ENCODE results near the gene IFT20. TPM values are rescaled to one million over a fixed set of nuclear protein-coding genes. Genes with fewer than 3 reads are reported as not detected.

Gene IFT20
- total RNA-seq, 2 experiments from 2014 or later, result 17.9 to 18.1 TPM

- H3K36me3 Mint-ChIP-seq (ENCODE audit: low read depth), result peaks cover 14% of the 10 kb centered on the region
- peak; percentile 97 for DNase-seq
- CTCF ChIA-PET, result interaction anchor here (1.0 to 2.3 kb wide), 7 partner anchors 11 to 192 kb away, joined by 3 to 6 read pairs (median 4); partner anchors contain the start of genes IFT20 and TNFAIP1
- peak within 1 kb of the TSS; percentile 94 for H3K4me3 Mint-ChIP-seq
- H3K9me3 Mint-ChIP-seq, result no peaks in the 10 kb centered on the region
- peak within 1 kb of the TSS; percentile 74 for H3K27ac Mint-ChIP-seq
- H3K27me3 Mint-ChIP-seq (ENCODE audit: low read depth), result no peaks in the 10 kb centered on the region
- intact Hi-C loops (cut with micrococcal nuclease), result loop anchor here (1.0 to 5.0 kb wide), 7 partner anchors 14 to 242 kb away; partner anchors contain the start of genes IFT20, SARM1, SLC46A1 and SPAG5
- peaks cover 33% of the 10 kb centered on the region for H3K4me1 Mint-ChIP-seq (ENCODE audit: low read depth)
These were observed 22.0 kb upstream of the IFT20 start, which contains the start of gene POLDIP2 for GRCh38 chr17:28357061-28357900. TSS of gene POLDIP2 (minus strand) at chr17:28357527. CDS start at chr17:28357448, 79 bp downstream.

- Mint-ChIP-seq H3K27me3 (ENCODE audit: low read depth) (no peaks in the 10 kb centered on the region), H3K4me3 (no peak overlapping the region), H3K4me1 (ENCODE audit: low read depth) (peaks cover 5% of the 10 kb centered on the region), H3K36me3 (ENCODE audit: low read depth) (peaks cover 34% of the 10 kb centered on the region), H3K9me3 (no peaks in the 10 kb centered on the region), H3K27ac (no peak overlapping the region)
- no peak for DNase-seq
- intact Hi-C loops (cut with micrococcal nuclease), result no loop called here
- CTCF ChIA-PET, result interaction anchor here (0.7 kb wide), 1 partner anchor 24 kb away, joined by 3 read pairs; no protein-coding TSS in a partner anchor
These were observed 15.0 kb upstream of the IFT20 start for GRCh38 chr17:28350271-28350670.

- no peaks in the 10 kb centered on the region for H3K9me3 Mint-ChIP-seq
- no peak overlapping the region for H3K27ac Mint-ChIP-seq
- H3K4me3 Mint-ChIP-seq, result no peak overlapping the region
- no peaks in the 10 kb centered on the region for H3K27me3 Mint-ChIP-seq (ENCODE audit: low read depth)
- intact Hi-C loops (cut with micrococcal nuclease), result no loop called here
- peaks cover 27% of the 10 kb centered on the region for H3K36me3 Mint-ChIP-seq (ENCODE audit: low read depth)
- CTCF ChIA-PET, result no interaction called here
- DNase-seq, result no peak
- H3K4me1 Mint-ChIP-seq (ENCODE audit: low read depth), result no peaks in the 10 kb centered on the region
These were observed 13.7 kb upstream of the IFT20 start for GRCh38 chr17:28348979-28349378.

GRCh38 chr17:28347261-28347891 lies 12.1 kb upstream of the IFT20 start:
- H3K4me3 Mint-ChIP-seq, result no peak overlapping the region
- CTCF ChIA-PET, result interaction anchor here (1.3 kb wide), 1 partner anchor 10 kb away, joined by 5 read pairs; the partner anchor contains the start of gene POLDIP2
- no peaks in the 10 kb centered on the region for H3K9me3 Mint-ChIP-seq
- DNase-seq, result no peak
- intact Hi-C loops (cut with micrococcal nuclease), result no loop called here
- H3K27ac Mint-ChIP-seq, result no peak overlapping the region
- peaks cover 29% of the 10 kb centered on the region for H3K36me3 Mint-ChIP-seq (ENCODE audit: low read depth)
- H3K27me3 Mint-ChIP-seq (ENCODE audit: low read depth), result no peaks in the 10 kb centered on the region
- H3K4me1 Mint-ChIP-seq (ENCODE audit: low read depth), result peaks cover 2% of the 10 kb centered on the region

DNA sequence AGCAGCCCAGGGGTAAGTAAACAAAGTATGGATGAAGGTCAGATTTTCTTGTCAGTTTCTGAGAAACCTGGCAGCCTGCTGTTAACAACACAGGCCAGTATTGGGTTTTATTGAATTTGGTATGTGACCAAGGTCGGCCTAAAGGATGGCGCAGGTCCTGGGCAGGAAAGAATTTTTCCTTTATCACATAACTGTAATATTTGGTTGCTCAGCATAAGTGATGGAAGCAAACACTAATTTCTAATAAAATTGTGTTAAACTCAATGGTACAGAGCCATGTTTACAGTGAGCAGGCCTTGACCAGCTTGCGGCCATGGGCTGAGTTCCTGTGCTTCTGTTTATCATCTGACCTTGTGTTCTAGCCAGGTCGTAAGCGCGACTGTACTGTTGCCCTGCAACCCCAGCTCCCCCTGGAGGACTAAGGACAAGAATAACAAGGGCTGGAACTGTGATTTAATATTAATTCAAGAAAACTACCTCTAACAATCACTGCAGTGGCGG lies 11.5 kb upstream of the IFT20 start:
- CTCF ChIA-PET, result interaction anchor here (1.3 kb wide), 1 partner anchor 10 kb away, joined by 5 read pairs; the partner anchor contains the start of gene POLDIP2
- intact Hi-C loops (cut with micrococcal nuclease), result no loop called here
- peaks cover 2% of the 10 kb centered on the region for H3K4me1 Mint-ChIP-seq (ENCODE audit: low read depth)
- H3K36me3 Mint-ChIP-seq (ENCODE audit: low read depth), result peaks cover 31% of the 10 kb centered on the region
- DNase-seq, result no peak
- H3K27ac Mint-ChIP-seq, result no peak overlapping the region
- H3K9me3 Mint-ChIP-seq, result no peaks in the 10 kb centered on the region
- no peaks in the 10 kb centered on the region for H3K27me3 Mint-ChIP-seq (ENCODE audit: low read depth)
- H3K4me3 Mint-ChIP-seq, result no peak overlapping the region

DNA sequence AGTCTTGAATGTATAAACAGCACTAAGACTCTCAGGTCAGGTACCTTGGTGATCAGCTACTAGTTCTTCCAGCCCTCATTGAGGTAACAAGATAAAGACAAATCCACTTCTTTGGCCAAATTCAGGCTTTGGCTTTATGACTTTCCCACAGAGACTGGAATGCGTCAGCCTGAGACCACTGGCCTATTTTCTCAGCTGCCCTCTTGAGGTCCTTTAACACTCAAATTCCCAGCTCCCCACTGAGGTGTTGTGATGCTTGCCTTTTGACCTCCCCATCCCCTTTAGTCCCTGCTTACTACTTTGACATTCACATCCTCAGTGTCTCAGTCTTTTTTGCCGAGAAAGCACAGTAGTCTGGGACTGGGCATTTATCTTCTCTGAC lies 10.9 kb upstream of the IFT20 start:
- peaks cover 29% of the 10 kb centered on the region for H3K36me3 Mint-ChIP-seq (ENCODE audit: low read depth)
- no peak overlapping the region for H3K27ac Mint-ChIP-seq
- H3K4me1 Mint-ChIP-seq (ENCODE audit: low read depth), result peaks cover 2% of the 10 kb centered on the region
- no peak for DNase-seq
- intact Hi-C loops (cut with micrococcal nuclease), result no loop called here
- no peaks in the 10 kb centered on the region for H3K9me3 Mint-ChIP-seq
- H3K27me3 Mint-ChIP-seq (ENCODE audit: low read depth), result no peaks in the 10 kb centered on the region
- H3K4me3 Mint-ChIP-seq, result no peak overlapping the region
- CTCF ChIA-PET, result interaction anchor here (0.6 to 1.3 kb wide), 3 partner anchors 9 to 20 kb away, joined by 3 to 5 read pairs (median 3); partner anchors contain the start of gene POLDIP2

DNA sequence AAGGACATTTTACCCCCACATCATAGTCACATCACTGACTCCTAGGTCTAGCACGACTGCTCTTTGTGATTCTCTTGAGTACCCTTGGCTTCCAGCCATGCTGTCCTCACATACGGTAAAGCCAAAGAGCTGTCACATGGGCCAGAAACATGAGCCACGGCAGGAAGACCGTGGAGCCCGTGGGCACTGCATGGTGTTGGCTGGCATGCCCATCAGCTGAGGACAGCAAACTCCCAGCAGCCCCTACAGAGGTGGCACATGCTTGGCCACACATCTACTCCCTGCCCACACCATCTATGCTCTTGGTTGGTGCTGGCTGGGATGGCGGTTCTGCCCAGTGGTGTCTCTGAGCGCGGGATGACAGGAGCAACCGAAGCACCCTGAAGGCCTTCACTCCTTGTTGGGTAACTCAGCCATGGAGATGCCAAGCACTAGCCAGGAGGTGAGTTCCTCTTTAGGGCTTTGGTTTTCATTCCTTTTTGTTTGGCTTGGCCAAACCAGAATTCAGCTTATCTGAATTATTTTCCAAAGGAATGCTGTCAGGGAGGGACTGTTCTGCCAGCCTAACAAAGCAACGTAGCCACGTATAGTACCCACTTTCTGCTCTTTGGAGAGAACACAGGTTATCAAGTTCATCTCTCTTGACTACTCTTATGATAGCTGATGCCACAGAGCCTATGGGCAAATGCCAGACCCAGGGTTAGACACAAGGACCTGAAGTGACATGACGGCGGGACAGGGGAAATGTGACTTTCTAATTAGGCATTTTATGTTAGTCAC lies 10.3 kb upstream of the IFT20 start:
- H3K27me3 Mint-ChIP-seq (ENCODE audit: low read depth), result no peaks in the 10 kb centered on the region
- H3K4me1 Mint-ChIP-seq (ENCODE audit: low read depth), result peaks cover 2% of the 10 kb centered on the region
- H3K4me3 Mint-ChIP-seq, result no peak overlapping the region
- H3K27ac Mint-ChIP-seq, result no peak overlapping the region
- intact Hi-C loops (cut with micrococcal nuclease), result no loop called here
- no peaks in the 10 kb centered on the region for H3K9me3 Mint-ChIP-seq
- CTCF ChIA-PET, result interaction anchor here (0.6 to 1.3 kb wide), 3 partner anchors 10 to 19 kb away, joined by 3 to 5 read pairs (median 3); partner anchors contain the start of gene POLDIP2
- H3K36me3 Mint-ChIP-seq (ENCODE audit: low read depth), result peaks cover 26% of the 10 kb centered on the region
- no peak for DNase-seq

- H3K9me3 Mint-ChIP-seq, result no peaks in the 10 kb centered on the region
- peaks cover 2% of the 10 kb centered on the region for H3K4me1 Mint-ChIP-seq (ENCODE audit: low read depth)
- H3K27me3 Mint-ChIP-seq (ENCODE audit: low read depth), result no peaks in the 10 kb centered on the region
- H3K36me3 Mint-ChIP-seq (ENCODE audit: low read depth), result peaks cover 23% of the 10 kb centered on the region
- H3K4me3 Mint-ChIP-seq, result no peak overlapping the region
- H3K27ac Mint-ChIP-seq, result peak overlapping the region; percentile 30
- intact Hi-C loops (cut with micrococcal nuclease), result no loop called here
- no peak for DNase-seq
- CTCF ChIA-PET, result no interaction called here
These were observed 9.2 kb upstream of the IFT20 start for GRCh38 chr17:28344435-28344901.

DNA sequence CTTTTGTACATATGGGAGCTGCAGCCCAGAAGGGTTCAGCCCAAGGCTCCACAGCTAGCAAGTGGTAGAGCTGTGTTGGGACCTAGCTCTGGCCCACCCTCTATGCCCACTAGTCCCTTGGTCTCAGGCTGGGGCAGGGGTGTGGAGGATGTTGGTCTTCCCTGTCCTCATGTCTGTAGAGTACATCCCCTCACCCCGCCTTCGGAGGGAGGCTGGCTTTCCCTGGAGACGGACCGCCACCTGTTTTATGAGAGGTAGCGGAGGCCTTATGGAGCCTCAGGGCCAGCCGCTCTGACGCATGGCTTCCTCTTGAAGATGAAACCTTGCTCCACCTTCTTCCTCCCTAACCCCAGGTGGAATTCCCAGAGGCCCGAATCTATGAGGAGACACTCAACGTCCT lies 8.7 kb upstream of the IFT20 start:
- intact Hi-C loops (cut with micrococcal nuclease), result no loop called here
- Mint-ChIP-seq H3K4me3 (no peak overlapping the region), H3K27ac (peak overlapping the region; percentile 30), H3K27me3 (ENCODE audit: low read depth) (no peaks in the 10 kb centered on the region), H3K4me1 (ENCODE audit: low read depth) (peaks cover 2% of the 10 kb centered on the region), H3K36me3 (ENCODE audit: low read depth) (peaks cover 23% of the 10 kb centered on the region), H3K9me3 (no peaks in the 10 kb centered on the region)
- no peak for DNase-seq
- CTCF ChIA-PET, result interaction anchor here (0.5 kb wide), 1 partner anchor 18 kb away, joined by 3 read pairs; no protein-coding TSS in a partner anchor

DNA sequence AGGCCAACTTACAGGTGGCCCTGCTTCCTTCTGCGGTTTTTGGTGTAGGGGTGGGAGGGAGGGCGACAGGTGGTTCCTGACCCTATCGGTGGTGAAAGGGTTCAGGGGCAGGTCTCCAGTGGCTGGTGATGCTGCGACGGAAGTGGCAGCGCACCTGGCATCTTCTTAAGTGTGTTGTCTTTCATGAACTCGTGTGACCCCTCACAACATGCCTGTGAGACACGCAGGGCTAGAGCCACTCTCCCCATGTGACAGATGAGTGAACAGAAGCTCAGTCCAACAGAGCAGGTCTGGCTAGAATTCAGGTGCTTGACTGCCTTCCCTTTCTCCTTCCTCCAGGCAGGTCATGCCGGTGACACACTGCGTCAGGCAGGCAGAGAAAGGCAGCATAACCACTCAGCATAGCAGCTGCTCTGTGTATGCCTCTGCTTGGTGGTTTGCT lies 8.2 kb upstream of the IFT20 start:
- intact Hi-C loops (cut with micrococcal nuclease), result no loop called here
- no peak overlapping the region for H3K27ac Mint-ChIP-seq
- CTCF ChIA-PET, result interaction anchor here (0.5 kb wide), 1 partner anchor 19 kb away, joined by 3 read pairs; no protein-coding TSS in a partner anchor
- peaks cover 4% of the 10 kb centered on the region for H3K4me1 Mint-ChIP-seq (ENCODE audit: low read depth)
- DNase-seq, result no peak
- no peaks in the 10 kb centered on the region for H3K9me3 Mint-ChIP-seq
- H3K36me3 Mint-ChIP-seq (ENCODE audit: low read depth), result peaks cover 19% of the 10 kb centered on the region
- H3K4me3 Mint-ChIP-seq, result no peak overlapping the region
- no peaks in the 10 kb centered on the region for H3K27me3 Mint-ChIP-seq (ENCODE audit: low read depth)

- intact Hi-C loops (cut with micrococcal nuclease), result no loop called here
- Mint-ChIP-seq H3K27me3 (ENCODE audit: low read depth) (no peaks in the 10 kb centered on the region), H3K4me3 (no peak overlapping the region), H3K9me3 (no peaks in the 10 kb centered on the region), H3K4me1 (ENCODE audit: low read depth) (peaks cover 9% of the 10 kb centered on the region), H3K27ac (no peak overlapping the region), H3K36me3 (ENCODE audit: low read depth) (peaks cover 12% of the 10 kb centered on the region)
- CTCF ChIA-PET, result no interaction called here
- DNase-seq, result no peak
These were observed 7.0 kb upstream of the IFT20 start for GRCh38 chr17:28342313-28342712.
